K562 (cell line): Measurements from ENCODE around the gene CPN2. TPM values are rescaled to one million over a fixed set of nuclear protein-coding genes. Genes with fewer than 3 reads are reported as not detected.
A peak's percentile ranks its signal among the peaks of the same experiment; 100 is the strongest.

Experiments used
- ARID4B ChIP-seq: sonication (generic); formaldehyde crosslinking; IDR thresholded peaks from 2 replicates; pipeline ENCODE4 v1.8.0; 2022; ENCODE audit warnings: mild to moderate bottlenecking, missing genetic modification reagents
- BHLHE40 ChIP-seq: IDR thresholded peaks from 2 replicates; pipeline ENCODE4 v1.6.1; 2011; ENCODE audit warnings: low read length, improper control_type of control experiment
- BRD4 ChIP-seq: fragments of 200-600 bp; sonication (generic); IDR thresholded peaks from 2 replicates; pipeline ENCODE4 v1.6.1; 2017; ENCODE audit warnings: inconsistent platforms
- GATAD2B ChIP-seq: fragments of 450-650 bp; IDR thresholded peaks from 2 replicates; pipeline ENCODE4 v1.6.1; 2017; ENCODE audit warnings: mild to moderate bottlenecking, borderline replicate concordance
- MAZ ChIP-seq, 2 experiments: fragments of 450-650 bp in 1 of 2; sonication (generic) in 1 of 2; formaldehyde crosslinking; IDR thresholded peaks in 1 of 2; conservative IDR thresholded peaks in 1 of 2; 2 replicates each; pipeline versions ENCODE4 v1.4.0 to v1.5.0; 2020; ENCODE audit warnings: mild to moderate bottlenecking in 1 of 2, missing genetic modification reagents in 1 of 2
- MYBL2 ChIP-seq, 2 experiments: fragments of 450-650 bp in 1 of 2; sonication (generic) in 1 of 2; formaldehyde crosslinking in 1 of 2; IDR thresholded peaks; 2 replicates each; pipeline versions ENCODE4 v1.6.1 to v1.8.1; 2017 to 2022; ENCODE audit warnings: borderline replicate concordance in 1 of 2, inconsistent platforms in 1 of 2, low read depth in 1 of 2, mild to moderate bottlenecking in 1 of 2, missing genetic modification reagents in 1 of 2, moderate library complexity in 1 of 2
- NFATC3 ChIP-seq: fragments of 450-650 bp; IDR thresholded peaks from 2 replicates; pipeline ENCODE4 v1.6.1; 2017; ENCODE audit warnings: mild to moderate bottlenecking
- NR3C1 ChIP-seq: sonication (generic); formaldehyde crosslinking; IDR thresholded peaks from 2 replicates; pipeline ENCODE4 v1.8.1; 2022; ENCODE audit warnings: missing genetic modification reagents
- RBM25 ChIP-seq: fragments of 200-400 bp; formaldehyde crosslinking; IDR thresholded peaks from 2 replicates; pipeline ENCODE4 v1.6.1; 2018; ENCODE audit warnings: low read length, low read depth, moderate library complexity; ENCODE audit not compliant: severe bottlenecking
- RCOR1 ChIP-seq, 2 experiments: IDR thresholded peaks; 2 replicates each; pipeline ENCODE4 v1.6.1; 2012; ENCODE audit warnings: low read depth in 2 of 2, low read length in 2 of 2, borderline replicate concordance in 1 of 2, improper control_type of control experiment in 1 of 2
- TAF15 ChIP-seq: fragments of 200-400 bp; formaldehyde crosslinking; IDR thresholded peaks from 2 replicates; pipeline ENCODE4 v1.6.1; 2017; ENCODE audit warnings: mild to moderate bottlenecking, low read depth, low read length, moderate library complexity
- TBL1XR1 ChIP-seq, 2 experiments: IDR thresholded peaks; 2 replicates each; pipeline ENCODE4 v1.6.1; 2012; ENCODE audit warnings: improper control_type of control experiment in 2 of 2, low read length in 2 of 2, mild to moderate bottlenecking in 1 of 2
- ZBED1 ChIP-seq: IDR thresholded peaks from 2 replicates; pipeline ENCODE4 v1.6.1; 2014
- ZNF184 ChIP-seq: sonication (generic); formaldehyde crosslinking; IDR thresholded peaks from 2 replicates; pipeline ENCODE4 v1.5.0; 2020; ENCODE audit warnings: missing genetic modification reagents
- ZNF445 ChIP-seq: fragments of 250-450 bp; sonication (Bioruptor Pico); IDR thresholded peaks from 2 replicates; pipeline ENCODE4 v1.4.0; 2020; ENCODE audit warnings: low read depth, mild to moderate bottlenecking, moderate library complexity
- ZNF76 ChIP-seq: fragments of 250-450 bp; sonication (Bioruptor Pico); IDR thresholded peaks from 2 replicates; pipeline ENCODE4 v1.4.0; 2020; ENCODE audit warnings: mild to moderate bottlenecking, moderate library complexity, borderline replicate concordance
- ZNF766 ChIP-seq: fragments of 200-800 bp; sonication (Bioruptor generic); conservative IDR thresholded peaks from 2 replicates; pipeline ENCODE4 v1.6.1; 2016; ENCODE audit warnings: missing genetic modification characterization, missing compliant biosample characterization
- polyA plus RNA-seq, 8 experiments: library from polyadenylated mRNA; depleted of rRNA in 4 of 8; stranded (reverse) in 5 of 8; unstranded in 3 of 8; fragments of >200 nt; fragmentation: Nextera tagmentation in 2 of 8; fragmentation: Illumina TruSeq in 1 of 8; extraction: Ambion mirVana in 2 of 8; extraction: Trizol in 1 of 8; gene quantifications; 2 replicates each; pipeline versions ENCODE4 v1.2.1 to v1.2.3, GENCODE V29; 2011 to 2014; ENCODE audit warnings: inconsistent platforms in 1 of 8, missing spikeins in 1 of 8
- total RNA-seq, 7 experiments: library from RNA; depleted of rRNA in 6 of 7; stranded (reverse); fragments of >200 nt in 6 of 7; fragmentation: Illumina TruSeq in 2 of 7; extraction: Trizol in 2 of 7; gene quantifications; 2 replicates each; pipeline versions ENCODE4 v1.2.1 to v1.2.3, GENCODE V29; 2011 to 2021; ENCODE audit warnings: low replicate concordance in 1 of 7
- TF ChIP-seq, protein P1 (sequence below), 3 experiments: IDR thresholded peaks in 2 of 3; conservative IDR thresholded peaks in 1 of 3; 2 replicates each; pipeline ENCODE4 v1.5.1; 2011 to 2012; ENCODE audit warnings: low read length in 3 of 3, mild to moderate bottlenecking in 3 of 3, control low read depth in 2 of 3, improper control_type of control experiment in 1 of 3, inconsistent platforms in 1 of 3, low read depth in 1 of 3, mixed read lengths in 1 of 3, moderate library complexity in 1 of 3; ENCODE audit not compliant: insufficient read depth in 2 of 3
- TF ChIP-seq, protein P2 (sequence below): sonication (generic); formaldehyde crosslinking; IDR thresholded peaks from 2 replicates; pipeline ENCODE4 v1.8.1; 2022; ENCODE audit warnings: missing genetic modification reagents

The CPN2 gene
- total and polyA plus RNA-seq, 9 of the 15 experiments (the other 6 are each of a cell fraction or from before 2014, with no cell fraction given) = not detected

- TF ChIP-seq, protein P1, sequence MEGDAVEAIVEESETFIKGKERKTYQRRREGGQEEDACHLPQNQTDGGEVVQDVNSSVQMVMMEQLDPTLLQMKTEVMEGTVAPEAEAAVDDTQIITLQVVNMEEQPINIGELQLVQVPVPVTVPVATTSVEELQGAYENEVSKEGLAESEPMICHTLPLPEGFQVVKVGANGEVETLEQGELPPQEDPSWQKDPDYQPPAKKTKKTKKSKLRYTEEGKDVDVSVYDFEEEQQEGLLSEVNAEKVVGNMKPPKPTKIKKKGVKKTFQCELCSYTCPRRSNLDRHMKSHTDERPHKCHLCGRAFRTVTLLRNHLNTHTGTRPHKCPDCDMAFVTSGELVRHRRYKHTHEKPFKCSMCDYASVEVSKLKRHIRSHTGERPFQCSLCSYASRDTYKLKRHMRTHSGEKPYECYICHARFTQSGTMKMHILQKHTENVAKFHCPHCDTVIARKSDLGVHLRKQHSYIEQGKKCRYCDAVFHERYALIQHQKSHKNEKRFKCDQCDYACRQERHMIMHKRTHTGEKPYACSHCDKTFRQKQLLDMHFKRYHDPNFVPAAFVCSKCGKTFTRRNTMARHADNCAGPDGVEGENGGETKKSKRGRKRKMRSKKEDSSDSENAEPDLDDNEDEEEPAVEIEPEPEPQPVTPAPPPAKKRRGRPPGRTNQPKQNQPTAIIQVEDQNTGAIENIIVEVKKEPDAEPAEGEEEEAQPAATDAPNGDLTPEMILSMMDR (IDR thresholded peaks at IDR 0.05 in 2 of 3, conservative IDR thresholded peaks at IDR 0.05 in 1 of 3; ENCODE audit: insufficient read depth in 2 of 3, low read depth in 1 of 3, low read length in 3 of 3) = peak; percentile 96
- TF ChIP-seq RBM25 (no peak), RCOR1 (IDR thresholded peaks at IDR 0.05; ENCODE audit: borderline replicate concordance in 1 of 2, low read depth in 2 of 2, low read length in 2 of 2) (peak in 1 of 2 experiments; percentile 69; a peak in 2 of 4 replicates), ZBED1 (no peak), NFATC3 (no peak), ZNF76 (peak; percentile 22; the same call in 1 of the 2 replicates), MAZ (CRISPR knock-in tag; conservative IDR thresholded peaks at IDR 0.05 in 1 of 2, IDR thresholded peaks at IDR 0.05 in 1 of 2) (peak; percentile 77 to 79), ZNF445 (CRISPR knock-in tag) (no peak), NR3C1 (CRISPR knock-in tag) (peak; percentile 69; the same call in 1 of the 2 replicates), TAF15 (no peak), MYBL2 (IDR thresholded peaks at IDR 0.05; ENCODE audit: low read depth) (no peak), MYBL2 (CRISPR knock-in tag; IDR thresholded peaks at IDR 0.05; ENCODE audit: borderline replicate concordance) (no peak), TBL1XR1 (IDR thresholded peaks at IDR 0.05; ENCODE audit: low read length in 2 of 2) (no peak; a peak in 1 of 4 replicates), ARID4B (no peak), BRD4 (no peak), ZNF766 (no peak), BHLHE40 (no peak), GATAD2B (no peak), ZNF184 (no peak)
- TF ChIP-seq, protein P2, sequence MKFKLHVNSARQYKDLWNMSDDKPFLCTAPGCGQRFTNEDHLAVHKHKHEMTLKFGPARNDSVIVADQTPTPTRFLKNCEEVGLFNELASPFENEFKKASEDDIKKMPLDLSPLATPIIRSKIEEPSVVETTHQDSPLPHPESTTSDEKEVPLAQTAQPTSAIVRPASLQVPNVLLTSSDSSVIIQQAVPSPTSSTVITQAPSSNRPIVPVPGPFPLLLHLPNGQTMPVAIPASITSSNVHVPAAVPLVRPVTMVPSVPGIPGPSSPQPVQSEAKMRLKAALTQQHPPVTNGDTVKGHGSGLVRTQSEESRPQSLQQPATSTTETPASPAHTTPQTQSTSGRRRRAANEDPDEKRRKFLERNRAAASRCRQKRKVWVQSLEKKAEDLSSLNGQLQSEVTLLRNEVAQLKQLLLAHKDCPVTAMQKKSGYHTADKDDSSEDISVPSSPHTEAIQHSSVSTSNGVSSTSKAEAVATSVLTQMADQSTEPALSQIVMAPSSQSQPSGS (CRISPR knock-in tag) = no peak
Measured at GRCh38 chr3:194333212-194333980, 17.7 kb downstream of the CPN2 start (continued).
